Fibroblast of skin of right quadriceps (primary cell): ENCODE results near the gene BCO1.

Experiments used
- DNase-seq: peaks from one replicate; pipeline ENCODE4 v3.0.0-alpha.2; 2013

The BCO1 gene

GRCh38 chr16:81237282-81237681, 1.2 kb upstream of the BCO1 start:
- DNase-seq = no peak

- DNase-seq = no peak
Measured at GRCh38 chr16:81237942-81238295, 570 bp upstream of the BCO1 start.

- no peak for DNase-seq
Measured at GRCh38 chr16:81239367-81240121, 1.1 kb downstream of the BCO1 start.

GRCh38 chr16:81241706-81242105, 3.2 kb downstream of the BCO1 start:
- DNase-seq = no peak

- DNase-seq = no peak
Measured at GRCh38 chr16:81242977-81243618, 4.6 kb downstream of the BCO1 start.

GRCh38 chr16:81243942-81244341, 5.5 kb downstream of the BCO1 start:
- DNase-seq = no peak

- peak; percentile 6 for DNase-seq
Measured at GRCh38 chr16:81251871-81252270, 13.4 kb downstream of the BCO1 start.

GRCh38 chr16:81253141-81253540, 14.7 kb downstream of the BCO1 start:
- DNase-seq = no peak

- DNase-seq = no peak
Measured at GRCh38 chr16:81254922-81255526, 16.5 kb downstream of the BCO1 start.

GRCh38 chr16:81259916-81260315, 21.4 kb downstream of the BCO1 start:
- DNase-seq = no peak

- DNase-seq = no peak
Measured at GRCh38 chr16:81261049-81261648, 22.7 kb downstream of the BCO1 start.

GRCh38 chr16:81263470-81264220, 25.2 kb downstream of the BCO1 start:
- DNase-seq = no peak

- no peak for DNase-seq
Measured at GRCh38 chr16:81264386-81264785, 25.9 kb downstream of the BCO1 start.

- DNase-seq = no peak
Measured at GRCh38 chr16:81265052-81265451, 26.6 kb downstream of the BCO1 start.

GRCh38 chr16:81265658-81266451, 27.4 kb downstream of the BCO1 start:
- DNase-seq = peak; percentile 12

- DNase-seq = no peak
Measured at GRCh38 chr16:81266680-81267095, 28.2 kb downstream of the BCO1 start.

- no peak for DNase-seq
Measured at GRCh38 chr16:81268509-81268908, 30.0 kb downstream of the BCO1 start.

- no peak for DNase-seq
Measured at GRCh38 chr16:81273223-81273950, 34.9 kb downstream of the BCO1 start.

GRCh38 chr16:81275064-81275532, 36.6 kb downstream of the BCO1 start:
- no peak for DNase-seq

GRCh38 chr16:81275795-81276194, 37.3 kb downstream of the BCO1 start:
- DNase-seq = no peak

GRCh38 chr16:81276323-81276722, 37.8 kb downstream of the BCO1 start:
- no peak for DNase-seq
